HT-29 (cell line): Measurements from ENCODE around the gene C4orf17. TPM values are rescaled to one million over a fixed set of nuclear protein-coding genes. Genes with fewer than 3 reads are reported as not detected.

Experiments used
- total RNA-seq: library from RNA; depleted of rRNA; stranded (reverse); fragments of >200 nt; shearing (Covaris generic); gene quantifications from 2 replicates; pipeline ENCODE4 v1.2.3, GENCODE V29; 2014; rRNA removed

Gene C4orf17
- total RNA-seq, 1 experiment from 2014 or later, result not detected

Other genes with a start within 250 kb of the C4orf17 start
- not detected in 2 replicates for gene ADH1A, start 220.0 kb upstream of the C4orf17 start, total RNA-seq
- gene ADH1B, start 189.6 kb upstream of the C4orf17 start, total RNA-seq, result not detected in 2 replicates
- 2.7 and 5.9 TPM in 2 replicates for gene ADH1C, start 158.3 kb upstream of the C4orf17 start, total RNA-seq
- gene ADH7, start 75.7 kb upstream of the C4orf17 start, total RNA-seq, result not detected in 2 replicates
- gene TRMT10A, start 53.0 kb downstream of the C4orf17 start, total RNA-seq, result 2.5 and 3.3 TPM in 2 replicates
- gene MTTP, start 63.8 kb downstream of the C4orf17 start, total RNA-seq, result not detected in 2 replicates
- gene C4orf54, start 146.8 kb downstream of the C4orf17 start, total RNA-seq, result not detected in 2 replicates